T-helper 1 cell treated with Interleukin-12 subunit alpha and Interleukin-12 subunit beta and Interleukin-4 antibody, amounts not matched to agents 30 μg/mL and 1 μg/mL, for 36 hours (primary cell): ENCODE data around the gene SKIDA1.

ENCODE experiments used
- H3K27ac Mint-ChIP-seq: one replicate; pipeline ENCODE4 v1.8.0; 2021; ENCODE audit warnings: mild to moderate bottlenecking, mixed read lengths
- H3K27me3 Mint-ChIP-seq: one replicate; pipeline ENCODE4 v1.8.0; 2021; ENCODE audit warnings: low read depth, mixed read lengths
- H3K36me3 Mint-ChIP-seq: one replicate; pipeline ENCODE4 v1.8.0; 2021; ENCODE audit warnings: low read depth, mixed read lengths
- H3K4me1 Mint-ChIP-seq: one replicate; pipeline ENCODE4 v1.8.0; 2021; ENCODE audit warnings: low read depth, mixed read lengths
- H3K4me3 Mint-ChIP-seq: one replicate; pipeline ENCODE4 v1.8.0; 2021; ENCODE audit warnings: mild to moderate bottlenecking, moderate library complexity, mixed read lengths
- H3K9me3 Mint-ChIP-seq: one replicate; pipeline ENCODE4 v1.8.0; 2021; ENCODE audit warnings: mixed read lengths

The SKIDA1 gene

GRCh38 chr10:21494191-21495001 is 31.1 kb downstream of the SKIDA1 start:
- Mint-ChIP-seq H3K4me1 (peaks cover 18% of the 10 kb centered on the region), H3K27me3 (peaks cover 69% of the 10 kb centered on the region), H3K27ac (no peak overlapping the region), H3K36me3 (no peaks in the 10 kb centered on the region), H3K4me3 (peak overlapping the region; percentile 86), H3K9me3 (no peaks in the 10 kb centered on the region)

GRCh38 chr10:21493784-21494183 is 31.7 kb downstream of the SKIDA1 start:
- no peaks in the 10 kb centered on the region for H3K36me3 Mint-ChIP-seq
- H3K9me3 Mint-ChIP-seq: no peaks in the 10 kb centered on the region
- no peak overlapping the region for H3K27ac Mint-ChIP-seq
- H3K27me3 Mint-ChIP-seq: peaks cover 65% of the 10 kb centered on the region
- H3K4me3 Mint-ChIP-seq: peak overlapping the region; percentile 57
- peaks cover 18% of the 10 kb centered on the region for H3K4me1 Mint-ChIP-seq

GRCh38 chr10:21492421-21492820 is 33.1 kb downstream of the SKIDA1 start:
- H3K9me3 Mint-ChIP-seq: no peaks in the 10 kb centered on the region
- H3K27ac Mint-ChIP-seq: no peak overlapping the region
- H3K36me3 Mint-ChIP-seq: no peaks in the 10 kb centered on the region
- peaks cover 16% of the 10 kb centered on the region for H3K4me1 Mint-ChIP-seq
- H3K27me3 Mint-ChIP-seq: peaks cover 64% of the 10 kb centered on the region
- H3K4me3 Mint-ChIP-seq: no peak overlapping the region

GRCh38 chr10:21490711-21491105 is 34.8 kb downstream of the SKIDA1 start:
- Mint-ChIP-seq H3K4me3 (no peak overlapping the region), H3K27me3 (peaks cover 64% of the 10 kb centered on the region), H3K4me1 (peaks cover 14% of the 10 kb centered on the region), H3K36me3 (no peaks in the 10 kb centered on the region), H3K27ac (no peak overlapping the region), H3K9me3 (no peaks in the 10 kb centered on the region)

GRCh38 chr10:21490028-21490710 is 35.3 kb downstream of the SKIDA1 start:
- Mint-ChIP-seq H3K27ac (no peak overlapping the region), H3K4me1 (peaks cover 10% of the 10 kb centered on the region), H3K36me3 (no peaks in the 10 kb centered on the region), H3K27me3 (peaks cover 59% of the 10 kb centered on the region), H3K9me3 (no peaks in the 10 kb centered on the region), H3K4me3 (no peak overlapping the region)

GRCh38 chr10:21488957-21489446 is 36.5 kb downstream of the SKIDA1 start:
- H3K9me3 Mint-ChIP-seq: no peaks in the 10 kb centered on the region
- H3K4me1 Mint-ChIP-seq: peaks cover 4% of the 10 kb centered on the region
- H3K4me3 Mint-ChIP-seq: no peak overlapping the region
- no peaks in the 10 kb centered on the region for H3K36me3 Mint-ChIP-seq
- no peak overlapping the region for H3K27ac Mint-ChIP-seq
- peaks cover 53% of the 10 kb centered on the region for H3K27me3 Mint-ChIP-seq

GRCh38 chr10:21488246-21488956 is 37.1 kb downstream of the SKIDA1 start:
- no peaks in the 10 kb centered on the region for H3K9me3 Mint-ChIP-seq
- H3K4me3 Mint-ChIP-seq: no peak overlapping the region
- no peak overlapping the region for H3K27ac Mint-ChIP-seq
- no peaks in the 10 kb centered on the region for H3K36me3 Mint-ChIP-seq
- H3K4me1 Mint-ChIP-seq: no peaks in the 10 kb centered on the region
- peaks cover 47% of the 10 kb centered on the region for H3K27me3 Mint-ChIP-seq

- Mint-ChIP-seq H3K4me3 (no peak overlapping the region), H3K4me1 (no peaks in the 10 kb centered on the region), H3K9me3 (no peaks in the 10 kb centered on the region), H3K27me3 (peaks cover 39% of the 10 kb centered on the region), H3K27ac (no peak overlapping the region), H3K36me3 (no peaks in the 10 kb centered on the region)
Measured at GRCh38 chr10:21487416-21488180, 37.9 kb downstream of the SKIDA1 start.

- Mint-ChIP-seq H3K9me3 (no peaks in the 10 kb centered on the region), H3K4me1 (no peaks in the 10 kb centered on the region), H3K27ac (no peak overlapping the region), H3K36me3 (no peaks in the 10 kb centered on the region), H3K4me3 (no peak overlapping the region), H3K27me3 (peaks cover 6% of the 10 kb centered on the region)
Measured at GRCh38 chr10:21482821-21483220, 42.7 kb downstream of the SKIDA1 start.

- Mint-ChIP-seq H3K4me3 (no peak overlapping the region), H3K27me3 (no peaks in the 10 kb centered on the region), H3K4me1 (no peaks in the 10 kb centered on the region), H3K27ac (no peak overlapping the region), H3K36me3 (no peaks in the 10 kb centered on the region), H3K9me3 (no peaks in the 10 kb centered on the region)
Measured at GRCh38 chr10:21481407-21481806, 44.1 kb downstream of the SKIDA1 start.

- H3K9me3 Mint-ChIP-seq: no peaks in the 10 kb centered on the region
- H3K36me3 Mint-ChIP-seq: no peaks in the 10 kb centered on the region
- no peak overlapping the region for H3K4me3 Mint-ChIP-seq
- H3K27ac Mint-ChIP-seq: no peak overlapping the region
- H3K4me1 Mint-ChIP-seq: no peaks in the 10 kb centered on the region
- no peaks in the 10 kb centered on the region for H3K27me3 Mint-ChIP-seq
Measured at GRCh38 chr10:21479570-21480315, 45.7 kb downstream of the SKIDA1 start.

GRCh38 chr10:21475393-21475792 is 50.1 kb downstream of the SKIDA1 start:
- Mint-ChIP-seq H3K36me3 (no peaks in the 10 kb centered on the region), H3K27me3 (no peaks in the 10 kb centered on the region), H3K4me3 (no peak overlapping the region), H3K27ac (no peak overlapping the region), H3K9me3 (no peaks in the 10 kb centered on the region), H3K4me1 (no peaks in the 10 kb centered on the region)

- H3K27ac Mint-ChIP-seq: no peak overlapping the region
- H3K4me3 Mint-ChIP-seq: no peak overlapping the region
- H3K36me3 Mint-ChIP-seq: no peaks in the 10 kb centered on the region
- H3K9me3 Mint-ChIP-seq: no peaks in the 10 kb centered on the region
- H3K27me3 Mint-ChIP-seq: no peaks in the 10 kb centered on the region
- H3K4me1 Mint-ChIP-seq: no peaks in the 10 kb centered on the region
Measured at GRCh38 chr10:21473541-21473940, 51.9 kb downstream of the SKIDA1 start.
